Progenitor cell of endocrine pancreas (in vitro differentiated cells): ENCODE data around the gene SPDYE1. TPM values are rescaled to one million over a fixed set of nuclear protein-coding genes. Genes with fewer than 3 reads are reported as not detected.

Source experiments
- DNase-seq: peaks from one replicate; pipeline ENCODE4 v3.0.0; 2021; ENCODE audit warnings: low spot score; ENCODE audit not compliant: unreplicated experiment
- H3K27ac Mint-ChIP-seq: 2 replicates; pipeline ENCODE4 v1.8.0; 2021; ENCODE audit warnings: mild to moderate bottlenecking, moderate library complexity, mixed read lengths
- H3K27me3 Mint-ChIP-seq: 2 replicates; pipeline ENCODE4 v1.8.0; 2021; ENCODE audit warnings: mixed read lengths
- H3K36me3 Mint-ChIP-seq: 2 replicates; pipeline ENCODE4 v1.8.0; 2022; ENCODE audit warnings: mixed read lengths; ENCODE audit not compliant: insufficient read depth
- H3K4me1 Mint-ChIP-seq: 2 replicates; pipeline ENCODE4 v1.8.0; 2021; ENCODE audit warnings: low read depth, mixed read lengths
- H3K4me3 Mint-ChIP-seq: 2 replicates; pipeline ENCODE4 v1.8.0; 2021; ENCODE audit warnings: low read depth, mild to moderate bottlenecking, moderate library complexity, mixed read lengths
- H3K9me3 Mint-ChIP-seq: 2 replicates; pipeline ENCODE4 v1.8.0; 2021; ENCODE audit warnings: low read depth, mixed read lengths
- CTCF ChIP-seq: fragments of 200-600 bp; sonication (generic); IDR thresholded peaks from one replicate; pipeline ENCODE4 v1.5.0; 2021; ENCODE audit warnings: antibody characterized with exemption, mild to moderate bottlenecking; ENCODE audit not compliant: unreplicated experiment
- total RNA-seq: library from RNA; stranded (reverse); gene quantifications from 2 replicates; pipeline ENCODE4 v1.2.1, GENCODE V29; 2021

SPDYE1 gene
- total RNA-seq, 1 donor from 2014 or later = not detected

DNA sequence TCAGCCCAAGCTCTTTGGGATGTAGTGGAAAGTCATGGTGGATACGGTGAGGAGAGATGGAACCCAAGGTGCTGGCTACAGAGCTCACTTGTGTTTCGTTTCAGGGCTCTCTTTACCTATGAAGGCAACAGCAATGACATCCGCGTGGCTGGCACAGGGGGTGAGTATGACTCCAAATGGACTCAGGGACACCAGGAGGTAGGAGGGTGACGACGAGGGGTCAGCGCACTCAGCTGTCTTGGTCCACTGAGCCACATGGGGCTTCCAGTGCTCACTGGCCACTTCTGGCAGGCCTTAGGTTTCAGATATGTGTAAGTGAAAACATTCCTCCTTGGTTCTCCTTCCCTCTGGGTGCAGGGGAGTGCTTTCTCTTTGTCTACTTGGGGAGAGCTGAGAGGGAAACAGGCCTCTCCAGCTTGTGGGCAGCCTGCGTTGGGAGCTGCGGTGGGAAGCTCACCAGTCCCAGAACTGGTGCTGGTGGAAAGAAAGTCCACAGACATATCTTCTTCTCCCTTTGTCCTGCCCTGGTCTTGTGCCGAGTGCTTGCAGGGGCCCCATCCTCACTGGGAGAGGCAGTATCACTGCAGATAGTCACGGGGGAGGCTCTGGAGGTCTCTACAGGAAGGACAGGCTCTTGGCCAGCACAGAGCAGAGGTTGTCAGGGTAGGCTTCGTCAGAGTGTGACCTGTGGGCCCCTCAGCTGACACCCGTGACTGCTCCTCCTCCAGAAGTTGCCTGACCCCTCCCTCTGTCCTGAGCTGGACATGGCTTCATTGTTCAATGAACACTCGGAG, 52.6 kb downstream of the SPDYE1 start:
- H3K4me1 Mint-ChIP-seq = peaks cover 12% of the 10 kb centered on the region
- H3K4me3 Mint-ChIP-seq = no peak overlapping the region
- H3K27me3 Mint-ChIP-seq = no peaks in the 10 kb centered on the region
- H3K36me3 Mint-ChIP-seq = peaks cover 5% of the 10 kb centered on the region
- no peak overlapping the region for H3K27ac Mint-ChIP-seq
- no peak for DNase-seq
- TF ChIP-seq CTCF = no peak
- H3K9me3 Mint-ChIP-seq = no peaks in the 10 kb centered on the region

GRCh38 chr7:44050915-44051560, 53.3 kb downstream of the SPDYE1 start:
- no peak for DNase-seq
- H3K27ac Mint-ChIP-seq = no peak overlapping the region
- no peak for TF ChIP-seq CTCF
- no peaks in the 10 kb centered on the region for H3K27me3 Mint-ChIP-seq
- peaks cover 5% of the 10 kb centered on the region for H3K4me1 Mint-ChIP-seq
- peaks cover 9% of the 10 kb centered on the region for H3K36me3 Mint-ChIP-seq
- no peak overlapping the region for H3K4me3 Mint-ChIP-seq
- H3K9me3 Mint-ChIP-seq = no peaks in the 10 kb centered on the region

GRCh38 chr7:44051611-44052220, 54.0 kb downstream of the SPDYE1 start:
- Mint-ChIP-seq H3K27ac (no peak overlapping the region), H3K4me3 (no peak overlapping the region), H3K36me3 (peaks cover 12% of the 10 kb centered on the region), H3K9me3 (no peaks in the 10 kb centered on the region), H3K27me3 (no peaks in the 10 kb centered on the region), H3K4me1 (peaks cover 1% of the 10 kb centered on the region)
- no peak for DNase-seq
- no peak for TF ChIP-seq CTCF

GRCh38 chr7:44052771-44053365, 55.2 kb downstream of the SPDYE1 start:
- no peaks in the 10 kb centered on the region for H3K4me1 Mint-ChIP-seq
- H3K9me3 Mint-ChIP-seq = no peaks in the 10 kb centered on the region
- peaks cover 13% of the 10 kb centered on the region for H3K36me3 Mint-ChIP-seq
- no peak for DNase-seq
- peak overlapping the region; percentile 59 for H3K27ac Mint-ChIP-seq
- H3K4me3 Mint-ChIP-seq = no peak overlapping the region
- no peaks in the 10 kb centered on the region for H3K27me3 Mint-ChIP-seq
- no peak for TF ChIP-seq CTCF

GRCh38 chr7:44056681-44057080, 59.0 kb downstream of the SPDYE1 start:
- no peak overlapping the region for H3K4me3 Mint-ChIP-seq
- no peaks in the 10 kb centered on the region for H3K4me1 Mint-ChIP-seq
- no peak overlapping the region for H3K27ac Mint-ChIP-seq
- no peak for TF ChIP-seq CTCF
- DNase-seq = no peak
- H3K27me3 Mint-ChIP-seq = no peaks in the 10 kb centered on the region
- peaks cover 23% of the 10 kb centered on the region for H3K36me3 Mint-ChIP-seq
- no peaks in the 10 kb centered on the region for H3K9me3 Mint-ChIP-seq
